ENCODE results near the gene FOXP2.

DNA sequence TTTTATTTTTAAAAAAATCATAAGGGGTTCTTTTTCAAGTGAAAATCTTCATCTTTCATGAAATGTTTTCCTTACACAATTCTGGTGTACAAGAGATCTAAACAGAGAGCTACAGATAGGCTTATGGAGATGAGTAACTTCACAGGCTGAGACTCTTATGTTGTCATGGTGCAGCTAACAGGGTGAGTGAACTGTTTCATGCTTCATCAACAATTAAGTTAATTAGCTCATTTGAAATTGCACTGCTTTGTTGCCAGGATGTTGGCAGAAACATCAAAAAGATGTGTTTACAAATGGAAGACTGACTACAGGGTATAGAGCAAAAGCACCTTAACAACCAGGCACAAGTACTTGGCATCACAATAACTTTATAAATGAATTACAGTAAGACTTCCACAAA, 230.8 kb downstream of the FOXP2 start:
- TF ChIP-seq, protein P1, sequence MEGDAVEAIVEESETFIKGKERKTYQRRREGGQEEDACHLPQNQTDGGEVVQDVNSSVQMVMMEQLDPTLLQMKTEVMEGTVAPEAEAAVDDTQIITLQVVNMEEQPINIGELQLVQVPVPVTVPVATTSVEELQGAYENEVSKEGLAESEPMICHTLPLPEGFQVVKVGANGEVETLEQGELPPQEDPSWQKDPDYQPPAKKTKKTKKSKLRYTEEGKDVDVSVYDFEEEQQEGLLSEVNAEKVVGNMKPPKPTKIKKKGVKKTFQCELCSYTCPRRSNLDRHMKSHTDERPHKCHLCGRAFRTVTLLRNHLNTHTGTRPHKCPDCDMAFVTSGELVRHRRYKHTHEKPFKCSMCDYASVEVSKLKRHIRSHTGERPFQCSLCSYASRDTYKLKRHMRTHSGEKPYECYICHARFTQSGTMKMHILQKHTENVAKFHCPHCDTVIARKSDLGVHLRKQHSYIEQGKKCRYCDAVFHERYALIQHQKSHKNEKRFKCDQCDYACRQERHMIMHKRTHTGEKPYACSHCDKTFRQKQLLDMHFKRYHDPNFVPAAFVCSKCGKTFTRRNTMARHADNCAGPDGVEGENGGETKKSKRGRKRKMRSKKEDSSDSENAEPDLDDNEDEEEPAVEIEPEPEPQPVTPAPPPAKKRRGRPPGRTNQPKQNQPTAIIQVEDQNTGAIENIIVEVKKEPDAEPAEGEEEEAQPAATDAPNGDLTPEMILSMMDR (IDR thresholded peaks at IDR 0.05): no peak
- TF ChIP-seq POLR2A (IDR thresholded peaks at IDR 0.05): no peak
